Tibial artery (tissue), 4 donors: ENCODE results near the gene KIF26B.

ENCODE experiments used
- DNase-seq, 2 donors: peaks; one replicate each; pipeline ENCODE4 v3.0.0-alpha.2; 2019
- H3K27ac ChIP-seq, 2 donors: fragments of 200-600 bp; sonication (generic) in 1 of 2; 1 replicate in 1 of 2; 2 replicates in 1 of 2; pipeline ENCODE4 v1.5.1; 2018 to 2019; ENCODE audit warnings: mild to moderate bottlenecking in 1 of 2
- H3K27me3 ChIP-seq, 2 donors: fragments of 200-600 bp; sonication (generic) in 1 of 2; one replicate each; pipeline versions ENCODE4 v1.5.1 to v1.6.0; 2016 to 2019
- H3K36me3 ChIP-seq, 3 donors: fragments of 200-600 bp; sonication (generic) in 2 of 3; one replicate each; pipeline ENCODE4 v1.5.1; 2016 to 2019; ENCODE audit warnings: mild to moderate bottlenecking in 2 of 3
- H3K4me1 ChIP-seq, 4 donors: fragments of 200-600 bp; sonication (generic) in 2 of 4; 1 replicate in 3 of 4; 2 replicates in 1 of 4; pipeline ENCODE4 v1.5.1; 2016 to 2019
- H3K4me3 ChIP-seq, 2 donors: fragments of 200-600 bp; sonication (generic) in 1 of 2; 1 replicate in 1 of 2; 2 replicates in 1 of 2; pipeline ENCODE4 v1.5.1; 2018 to 2019; ENCODE audit warnings: mild to moderate bottlenecking in 2 of 2
- H3K9me3 ChIP-seq, 3 donors: fragments of 200-600 bp; sonication (generic) in 1 of 3; one replicate each; pipeline ENCODE4 v1.5.1; 2016 to 2019
- CTCF ChIP-seq, 2 experiments: fragments of 200-600 bp in 1 of 2; fragments of 450-650 bp in 1 of 2; IDR thresholded peaks; one replicate each; pipeline ENCODE4 v1.5.1; 2017 to 2019; ENCODE audit warnings: antibody characterized with exemption in 2 of 2, mild to moderate bottlenecking in 1 of 2, moderate library complexity in 1 of 2
- intact Hi-C: fragments of 100-400 bp; cut with DNase I; formaldehyde crosslinking; loops from one replicate; pipeline ENCODE4 v1.15.0; 2023; ENCODE audit warnings: low total_unique reads

KIF26B gene

DNA sequence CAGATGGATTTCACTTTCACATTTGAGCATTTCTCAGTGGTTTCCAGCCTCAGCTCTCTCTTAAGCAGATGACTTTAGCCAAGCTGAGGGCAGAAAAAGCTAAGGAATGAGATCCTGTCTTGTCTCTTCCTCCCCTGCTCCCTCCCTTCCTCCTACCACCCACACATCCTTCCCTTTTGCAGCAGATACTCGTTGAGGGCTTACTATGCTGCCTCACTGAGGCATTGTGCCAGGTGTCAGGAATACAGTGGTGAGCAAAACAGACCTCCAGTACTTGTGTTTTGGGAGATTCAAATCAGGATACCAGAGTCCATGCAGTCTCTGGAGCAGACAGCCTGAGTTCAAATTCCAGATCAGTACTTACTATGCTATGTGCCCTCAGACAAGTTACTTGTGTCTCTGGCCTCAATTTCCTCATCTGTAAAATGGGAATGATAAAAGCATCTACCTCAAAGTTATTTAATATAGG lies 43.2 kb downstream of the KIF26B start:
- no peak for TF ChIP-seq CTCF (IDR thresholded peaks at IDR 0.05)
- Histone ChIP-seq H3K4me3 (no peak overlapping the region), H3K27ac (no peak overlapping the region), H3K4me1 (no peaks in the 10 kb centered on the region), H3K27me3 (peaks cover 0 to 4% of the 10 kb centered on the region in 2 donors), H3K9me3 (no peaks in the 10 kb centered on the region), H3K36me3 (no peaks in the 10 kb centered on the region)
- no peak for DNase-seq
- intact Hi-C loops = no loop called here

DNA sequence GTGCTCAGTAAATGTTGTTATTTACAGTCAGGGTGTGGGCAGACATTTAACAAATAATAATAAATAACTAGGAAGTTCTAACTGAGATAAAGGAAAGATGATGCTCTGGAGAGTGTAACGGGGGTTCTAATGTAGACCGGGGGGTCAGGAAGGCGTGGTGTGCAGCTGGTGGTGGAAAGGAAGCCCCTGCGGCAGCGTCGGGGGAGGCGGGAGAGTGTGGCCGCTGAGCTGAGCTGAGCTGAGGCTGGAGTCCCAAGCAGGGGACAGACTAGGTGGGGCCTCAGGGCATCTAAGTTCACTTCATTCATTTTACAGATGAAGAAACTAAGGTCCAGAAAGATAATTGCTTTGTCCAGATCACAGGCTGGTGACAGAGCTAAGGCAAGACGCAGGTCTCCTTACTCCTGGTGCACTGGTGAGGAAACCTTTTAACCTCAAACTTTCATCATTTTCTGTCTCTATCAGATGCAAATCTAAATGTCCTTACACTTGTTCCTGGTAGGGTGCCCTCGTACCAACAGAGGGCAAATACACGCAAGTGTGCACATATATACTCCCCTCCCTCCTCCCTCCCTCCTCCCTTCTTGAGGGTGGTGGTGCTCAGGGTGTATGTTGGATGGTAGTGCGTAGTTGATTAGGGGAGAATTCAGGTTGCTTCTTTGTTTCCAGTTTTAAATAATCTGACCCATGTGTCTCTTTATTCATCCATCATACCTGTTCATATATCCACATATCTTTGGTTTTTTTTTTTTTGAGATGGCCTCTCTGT lies 44.1 kb downstream of the KIF26B start:
- TF ChIP-seq CTCF (IDR thresholded peaks at IDR 0.05) = no peak
- no peaks in the 10 kb centered on the region for H3K9me3 ChIP-seq
- H3K4me3 ChIP-seq = no peak overlapping the region
- no peaks in the 10 kb centered on the region for H3K36me3 ChIP-seq
- no peak overlapping the region for H3K27ac ChIP-seq
- DNase-seq = no peak
- intact Hi-C loops = no loop called here
- H3K4me1 ChIP-seq = no peaks in the 10 kb centered on the region
- H3K27me3 ChIP-seq = peaks cover 0 to 4% of the 10 kb centered on the region in 2 donors

GRCh38 chr1:245200146-245200545 lies 45.4 kb downstream of the KIF26B start:
- intact Hi-C loops = no loop called here

GRCh38 chr1:245201201-245201600 lies 46.4 kb downstream of the KIF26B start:
- H3K27me3 ChIP-seq = peaks cover 0 to 3% of the 10 kb centered on the region in 2 donors
- H3K36me3 ChIP-seq = no peaks in the 10 kb centered on the region
- H3K4me3 ChIP-seq = no peak overlapping the region
- TF ChIP-seq CTCF (IDR thresholded peaks at IDR 0.05) = no peak
- DNase-seq = no peak
- H3K27ac ChIP-seq = no peak overlapping the region
- no peaks in the 10 kb centered on the region for H3K4me1 ChIP-seq
- intact Hi-C loops = no loop called here
- H3K9me3 ChIP-seq = peaks cover 0 to 3% (median 3%) of the 10 kb centered on the region in 3 donors

More at GRCh38 chr1:245200146-245200545, 45.4 kb downstream of the KIF26B start:
- TF ChIP-seq CTCF (IDR thresholded peaks at IDR 0.05) = no peak
- no peak overlapping the region for H3K4me3 ChIP-seq
- no peak overlapping the region for H3K27ac ChIP-seq
- no peaks in the 10 kb centered on the region for H3K4me1 ChIP-seq
- H3K36me3 ChIP-seq = no peaks in the 10 kb centered on the region
- H3K27me3 ChIP-seq = peaks cover 0 to 4% of the 10 kb centered on the region in 2 donors
- H3K9me3 ChIP-seq = no peaks in the 10 kb centered on the region
- no peak for DNase-seq

- intact Hi-C loops = no loop called here
- Histone ChIP-seq H3K27ac (no peak overlapping the region), H3K4me3 (no peak overlapping the region), H3K36me3 (no peaks in the 10 kb centered on the region), H3K4me1 (no peaks in the 10 kb centered on the region), H3K27me3 (no peaks in the 10 kb centered on the region), H3K9me3 (peaks cover 0 to 9% (median 9%) of the 10 kb centered on the region in 3 donors)
- no peak for DNase-seq
- no peak for TF ChIP-seq CTCF (IDR thresholded peaks at IDR 0.05)
These were observed 47.0 kb downstream of the KIF26B start for GRCh38 chr1:245201827-245202226.
